ENCODE measurements around the gene SYTL2. TPM values are rescaled to one million over a fixed set of nuclear protein-coding genes. Genes with fewer than 3 reads are reported as not detected.
A peak's percentile ranks its signal among the peaks of the same experiment; 100 is the strongest.

SYTL2 gene
- total RNA-seq, 1 donor from 2014 or later: 25.7 TPM

DNA sequence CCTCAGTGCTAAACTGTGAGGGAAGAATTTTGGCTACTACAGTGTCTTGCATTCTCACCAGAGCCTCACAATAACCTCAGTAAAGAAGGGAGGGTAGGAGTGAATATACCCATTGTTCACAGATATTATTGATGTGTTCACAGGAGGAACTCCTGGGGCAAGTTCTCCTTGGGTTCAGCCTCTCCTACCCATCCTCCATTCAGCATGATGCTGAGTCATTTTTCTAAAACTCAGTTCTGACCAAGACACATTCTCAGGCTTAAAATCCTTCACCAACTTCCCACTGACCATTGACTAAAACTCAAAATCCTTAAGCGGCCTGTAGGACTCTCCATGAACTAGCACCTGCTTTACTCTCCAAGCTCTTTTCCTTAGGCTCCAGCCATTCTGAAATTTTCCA, 48.7 kb downstream of the SYTL2 start:
- no peak overlapping the region for H3K4me3 ChIP-seq (ENCODE audit: low read depth, low read length)
- DNase-seq (ENCODE audit: low read depth): no peak
- TF ChIP-seq, protein P1, sequence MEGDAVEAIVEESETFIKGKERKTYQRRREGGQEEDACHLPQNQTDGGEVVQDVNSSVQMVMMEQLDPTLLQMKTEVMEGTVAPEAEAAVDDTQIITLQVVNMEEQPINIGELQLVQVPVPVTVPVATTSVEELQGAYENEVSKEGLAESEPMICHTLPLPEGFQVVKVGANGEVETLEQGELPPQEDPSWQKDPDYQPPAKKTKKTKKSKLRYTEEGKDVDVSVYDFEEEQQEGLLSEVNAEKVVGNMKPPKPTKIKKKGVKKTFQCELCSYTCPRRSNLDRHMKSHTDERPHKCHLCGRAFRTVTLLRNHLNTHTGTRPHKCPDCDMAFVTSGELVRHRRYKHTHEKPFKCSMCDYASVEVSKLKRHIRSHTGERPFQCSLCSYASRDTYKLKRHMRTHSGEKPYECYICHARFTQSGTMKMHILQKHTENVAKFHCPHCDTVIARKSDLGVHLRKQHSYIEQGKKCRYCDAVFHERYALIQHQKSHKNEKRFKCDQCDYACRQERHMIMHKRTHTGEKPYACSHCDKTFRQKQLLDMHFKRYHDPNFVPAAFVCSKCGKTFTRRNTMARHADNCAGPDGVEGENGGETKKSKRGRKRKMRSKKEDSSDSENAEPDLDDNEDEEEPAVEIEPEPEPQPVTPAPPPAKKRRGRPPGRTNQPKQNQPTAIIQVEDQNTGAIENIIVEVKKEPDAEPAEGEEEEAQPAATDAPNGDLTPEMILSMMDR (conservative IDR thresholded peaks at IDR 0.05; ENCODE audit: low read depth, low read length): no peak

DNA sequence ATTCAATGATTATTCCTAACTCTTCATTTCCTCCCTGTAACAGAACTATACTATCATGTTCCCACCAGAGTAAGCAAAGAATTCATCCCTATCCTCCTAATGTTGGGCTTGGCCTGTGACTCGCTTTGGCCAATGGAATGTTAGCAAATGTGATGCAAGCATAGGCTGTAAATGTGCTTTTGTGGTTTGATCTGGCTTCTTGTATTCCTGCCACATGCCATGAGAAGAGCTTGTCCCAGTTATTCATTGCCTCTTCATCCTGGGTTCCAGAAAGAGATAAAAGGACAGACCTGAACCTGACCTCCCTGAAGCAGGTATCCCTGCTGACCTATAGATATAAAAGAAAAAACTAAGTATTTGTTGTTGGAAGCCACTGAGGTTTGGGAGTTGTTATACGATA, 51.0 kb downstream of the SYTL2 start:
- peak; percentile 84 for DNase-seq (ENCODE audit: low read depth)
- H3K4me3 ChIP-seq (ENCODE audit: low read depth, low read length): no peak overlapping the region
- TF ChIP-seq, protein P1 (conservative IDR thresholded peaks at IDR 0.05; ENCODE audit: low read depth, low read length): no peak

DNA sequence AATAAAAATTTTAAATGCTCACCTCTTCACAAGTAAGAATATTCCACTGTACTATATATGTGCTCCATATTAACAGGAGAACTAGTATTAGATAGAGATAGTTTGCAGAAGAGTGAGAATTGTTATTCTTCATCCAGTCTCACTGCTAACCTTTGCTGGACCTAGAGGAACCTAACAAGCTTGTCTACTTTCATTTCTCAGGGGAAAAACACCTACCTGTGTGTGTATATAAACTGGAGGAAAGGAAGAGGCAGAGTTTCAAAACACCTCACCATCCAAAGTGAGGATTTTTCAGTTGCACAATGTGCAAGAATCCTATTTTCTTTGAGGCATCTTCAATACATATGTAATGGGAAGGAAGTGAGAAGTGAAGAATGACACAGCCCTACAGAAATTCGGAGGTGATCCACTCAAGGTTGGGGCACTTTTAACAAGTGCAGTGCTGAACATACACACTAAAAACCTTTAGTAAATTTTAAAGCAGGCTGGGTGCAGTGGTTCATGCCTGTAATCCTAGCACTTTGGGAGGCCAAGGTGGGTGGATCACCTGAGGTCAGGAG, 52.4 kb downstream of the SYTL2 start:
- H3K4me3 ChIP-seq (ENCODE audit: low read depth, low read length): no peak overlapping the region
- TF ChIP-seq, protein P1 (conservative IDR thresholded peaks at IDR 0.05; ENCODE audit: low read depth, low read length): no peak
- DNase-seq (ENCODE audit: low read depth): no peak

DNA sequence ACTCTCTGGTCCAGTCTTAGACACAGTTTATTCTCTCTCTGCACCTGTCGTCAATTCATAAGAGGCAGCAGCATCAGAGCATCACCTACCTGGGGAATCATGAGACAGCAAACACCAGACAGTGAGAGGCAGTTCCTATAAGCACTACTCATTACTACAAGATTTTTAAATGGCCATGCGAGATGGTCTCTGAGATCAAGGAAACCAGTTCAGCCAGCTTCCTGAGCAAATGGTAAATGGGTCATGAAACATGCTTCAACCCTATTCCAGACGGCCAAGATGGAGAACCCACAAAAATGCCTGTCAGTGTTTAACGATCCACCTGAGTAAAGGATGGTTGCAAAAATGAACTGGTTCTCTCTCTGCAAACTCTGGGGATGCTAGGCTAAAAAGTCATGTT, 52.9 kb downstream of the SYTL2 start:
- no peak overlapping the region for H3K4me3 ChIP-seq (ENCODE audit: low read depth, low read length)
- DNase-seq (ENCODE audit: low read depth): no peak
- TF ChIP-seq, protein P1 (conservative IDR thresholded peaks at IDR 0.05; ENCODE audit: low read depth, low read length): no peak

DNA sequence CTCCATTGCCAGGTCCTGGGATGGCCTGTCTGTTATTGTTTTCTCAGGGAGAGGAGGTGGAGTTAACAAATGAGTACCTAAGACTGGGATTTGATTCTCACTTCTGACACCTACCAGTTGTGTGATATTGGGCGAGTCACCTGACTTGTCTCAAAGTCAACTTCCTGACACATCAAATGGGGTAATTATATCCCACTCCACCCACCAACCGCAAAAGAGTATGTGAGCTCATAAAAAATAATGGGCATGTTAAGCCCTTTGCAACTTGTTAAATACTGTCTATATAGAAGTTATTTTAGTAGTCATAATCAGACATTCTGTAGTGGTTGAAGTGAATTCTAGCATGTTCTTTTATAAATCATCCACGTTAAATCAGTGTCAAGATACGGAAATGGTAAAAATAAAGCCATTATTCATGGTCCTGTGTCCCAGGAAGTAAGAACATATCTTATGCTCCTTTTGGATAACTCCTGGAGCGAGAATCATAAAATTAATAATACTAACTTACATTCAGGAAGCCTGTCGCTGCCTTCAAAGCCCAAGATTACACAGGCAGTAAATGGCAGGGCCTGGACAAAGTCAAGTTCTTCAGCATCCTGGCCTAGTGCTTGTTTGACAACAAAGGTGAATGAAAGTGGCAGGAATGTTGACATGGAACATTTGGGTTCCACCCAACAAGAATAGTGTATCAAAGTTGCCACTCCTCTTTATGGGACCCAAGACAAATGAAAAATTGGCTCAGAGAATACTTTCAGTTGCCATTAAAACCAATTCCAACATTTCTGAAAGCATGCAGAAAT, 54.3 kb downstream of the SYTL2 start:
- TF ChIP-seq, protein P1 (conservative IDR thresholded peaks at IDR 0.05; ENCODE audit: low read depth, low read length): no peak
- no peak for DNase-seq (ENCODE audit: low read depth)
- no peak overlapping the region for H3K4me3 ChIP-seq (ENCODE audit: low read depth, low read length)

DNA sequence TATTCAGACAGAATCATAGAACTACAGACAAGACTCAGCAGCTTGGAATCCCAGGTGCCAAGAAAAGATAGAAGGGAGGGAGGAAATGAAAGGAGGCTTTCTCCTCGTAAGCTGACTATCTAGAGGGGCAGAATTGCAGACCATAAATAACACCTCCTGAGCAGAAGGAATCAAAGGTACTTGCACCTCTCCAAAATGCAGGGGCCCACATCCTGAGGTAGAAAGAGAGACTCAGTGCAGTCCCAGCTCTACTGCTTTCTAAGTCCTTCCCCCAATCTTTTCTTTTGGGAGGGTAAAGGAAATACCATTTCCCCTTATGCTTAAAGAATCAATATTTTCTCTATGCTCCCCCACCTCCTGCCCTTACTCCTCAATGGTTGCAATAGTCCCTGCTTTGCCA, 55.2 kb downstream of the SYTL2 start:
- TF ChIP-seq, protein P1 (conservative IDR thresholded peaks at IDR 0.05; ENCODE audit: low read depth, low read length): no peak
- H3K4me3 ChIP-seq (ENCODE audit: low read depth, low read length): no peak overlapping the region

DNA sequence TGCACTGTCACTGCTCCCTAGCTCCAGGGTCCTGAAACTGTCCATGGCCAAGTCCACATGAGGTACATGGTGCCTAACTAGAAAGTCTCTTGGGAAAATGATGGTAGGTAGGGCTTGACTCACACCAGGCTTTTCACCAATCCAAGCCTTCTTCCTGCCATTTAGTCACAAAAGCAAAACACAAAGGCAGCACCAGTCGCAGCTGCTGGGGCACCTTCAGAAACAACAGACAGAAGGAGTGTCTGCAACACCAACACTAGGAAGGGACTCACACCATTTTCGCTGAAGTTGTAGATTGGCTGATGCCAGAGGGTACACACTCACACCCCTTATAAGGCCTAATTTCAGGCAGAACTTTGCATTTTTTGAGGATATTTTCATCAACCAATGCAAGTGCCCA, 55.7 kb downstream of the SYTL2 start:
- no peak overlapping the region for H3K4me3 ChIP-seq (ENCODE audit: low read depth, low read length)
- TF ChIP-seq, protein P1 (conservative IDR thresholded peaks at IDR 0.05; ENCODE audit: low read depth, low read length): no peak
- DNase-seq (ENCODE audit: low read depth): no peak

More for the DNA sequence above, 55.2 kb downstream of the SYTL2 start:
- DNase-seq (ENCODE audit: low read depth): no peak

Data from epithelial cell of proximal tubule (primary cell).